AG04449 (cell line): ENCODE results near the gene GALNT10.
"Not testable (repeated sequence)": the region's sequence is repeated elsewhere in the genome, so short reads cannot be mapped to it uniquely, and the experiment has no call there.

ENCODE experiments used
- CTCF ChIA-PET: fragments of 350-600 bp; formaldehyde crosslinking; extraction: SDS; loops from one replicate; lab custom pipeline; 2021; ENCODE audit warnings: antibody characterized with exemption; lab: Yijun Ruan, JAX
- POLR2A ChIA-PET: fragments of 400-600, 350-600 bp; formaldehyde crosslinking; extraction: SDS; loops from one replicate; lab custom pipeline; 2020; ENCODE audit warnings: antibody characterized with exemption, inconsistent platforms; lab: Yijun Ruan, JAX
- DNase-seq: peaks from one replicate; pipeline ENCODE4 v3.0.0-alpha.2; 2010; ENCODE audit warnings: low read depth, low spot score
- H3K4me3 ChIP-seq: 2 replicates; pipeline ENCODE4 v1.5.1; 2011; ENCODE audit warnings: low read depth, mild to moderate bottlenecking, control low read depth, low read length
- CTCF ChIP-seq: IDR thresholded peaks from one replicate; pipeline ENCODE4 v1.5.1; 2011; ENCODE audit warnings: mild to moderate bottlenecking, moderate library complexity, low read length, control low read depth, inconsistent platforms; ENCODE audit not compliant: insufficient read depth; ENCODE audit errors: missing control alignments

Gene GALNT10

DNA sequence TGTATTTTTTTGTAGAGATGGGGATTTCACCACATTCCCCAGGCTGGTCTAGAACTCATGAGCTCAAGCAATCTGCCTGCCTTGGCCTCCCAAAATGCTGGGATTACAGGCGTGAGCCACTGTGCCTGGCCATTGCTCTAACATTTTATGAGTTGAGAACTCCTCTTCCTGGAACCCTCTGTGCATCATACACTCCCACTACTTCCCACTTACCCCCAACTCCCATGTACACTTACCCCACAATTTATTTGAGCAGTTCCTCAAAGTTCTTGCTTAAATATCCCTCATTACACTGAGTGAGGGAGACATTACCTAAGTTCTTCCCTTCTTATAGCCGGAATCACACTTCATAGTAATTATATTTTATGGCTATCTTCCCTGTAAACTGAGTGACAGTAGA is 42.9 kb upstream of the GALNT10 start:
- POLR2A ChIA-PET: no interaction called here
- no peak overlapping the region for H3K4me3 ChIP-seq
- CTCF ChIA-PET: no interaction called here
- TF ChIP-seq CTCF: no peak
- no peak for DNase-seq

- POLR2A ChIA-PET, DNase-seq, H3K4me3 ChIP-seq: not testable (repeated sequence)
- CTCF ChIA-PET: interaction anchor here (1.2 kb wide), 1 partner anchor 78 kb away, joined by 4 read pairs; no protein-coding TSS in a partner anchor
Measured at GRCh38 chr5:154150471-154150870, 40.1 kb upstream of the GALNT10 start.

DNA sequence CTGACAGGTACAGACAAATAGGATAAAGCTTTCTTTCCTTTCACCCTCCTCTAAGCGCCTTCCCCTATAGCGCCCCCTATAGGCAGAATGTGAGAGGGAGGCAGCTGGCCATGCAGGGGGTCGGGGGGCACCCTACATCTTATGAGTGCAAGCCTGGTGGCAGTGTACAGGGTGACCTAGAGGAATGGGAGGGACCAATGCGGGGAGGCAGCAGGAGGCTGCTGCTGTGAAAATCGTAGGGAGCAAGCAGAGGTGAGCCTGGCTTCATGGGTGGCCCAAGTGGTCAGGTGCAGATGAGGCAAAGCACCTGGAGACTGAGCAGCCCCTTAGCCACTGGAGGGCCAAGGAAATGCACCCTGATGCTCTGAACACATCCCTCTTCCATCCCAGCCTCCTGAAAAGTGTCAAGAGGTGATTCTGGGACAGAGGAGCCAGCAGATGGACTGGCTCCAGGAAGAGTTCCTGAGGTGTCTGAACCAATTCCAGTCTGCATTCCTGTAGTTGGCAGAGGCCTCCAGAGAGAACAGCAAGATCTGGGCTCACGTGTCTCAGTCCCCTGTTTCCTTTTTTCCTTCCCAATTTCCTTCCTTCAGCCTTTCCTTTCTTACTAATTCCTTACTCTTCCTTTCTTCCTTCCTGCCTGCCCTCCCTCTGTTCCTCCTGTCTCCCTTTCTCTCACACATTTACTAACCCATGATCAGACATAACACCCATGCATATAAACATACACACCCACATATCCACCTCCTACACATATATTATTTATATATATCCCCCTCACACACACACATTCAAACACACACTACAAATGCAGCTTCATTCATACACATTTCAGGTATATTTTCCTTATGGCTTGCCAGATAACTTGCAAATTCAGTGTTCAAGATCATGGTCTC is 32.8 kb upstream of the GALNT10 start:
- peak; percentile 18 for TF ChIP-seq CTCF
- H3K4me3 ChIP-seq: no peak overlapping the region
- no peak for DNase-seq
- ChIA-PET POLR2A (no interaction called here), CTCF (interaction anchor here (1.0 to 1.7 kb wide), 2 partner anchors 9 to 247 kb away, joined by 3 to 6 read pairs; no protein-coding TSS in a partner anchor)

GRCh38 chr5:154158379-154158737 is 32.2 kb upstream of the GALNT10 start:
- ChIA-PET POLR2A (no interaction called here), CTCF (interaction anchor here (1.0 to 1.7 kb wide), 4 partner anchors 10 to 246 kb away, joined by 3 to 6 read pairs (median 4); partner anchors contain the start of gene GALNT10)
- no peak overlapping the region for H3K4me3 ChIP-seq
- no peak for DNase-seq
- TF ChIP-seq CTCF: no peak

- TF ChIP-seq CTCF: no peak
- no peak for DNase-seq
- ChIA-PET POLR2A (no interaction called here), CTCF (interaction anchor here (1.0 to 1.9 kb wide), 4 partner anchors 21 to 245 kb away, joined by 3 to 7 read pairs (median 6); partner anchors contain the start of gene GALNT10)
- no peak overlapping the region for H3K4me3 ChIP-seq
Measured at GRCh38 chr5:154159343-154159742, 31.2 kb upstream of the GALNT10 start.

DNA sequence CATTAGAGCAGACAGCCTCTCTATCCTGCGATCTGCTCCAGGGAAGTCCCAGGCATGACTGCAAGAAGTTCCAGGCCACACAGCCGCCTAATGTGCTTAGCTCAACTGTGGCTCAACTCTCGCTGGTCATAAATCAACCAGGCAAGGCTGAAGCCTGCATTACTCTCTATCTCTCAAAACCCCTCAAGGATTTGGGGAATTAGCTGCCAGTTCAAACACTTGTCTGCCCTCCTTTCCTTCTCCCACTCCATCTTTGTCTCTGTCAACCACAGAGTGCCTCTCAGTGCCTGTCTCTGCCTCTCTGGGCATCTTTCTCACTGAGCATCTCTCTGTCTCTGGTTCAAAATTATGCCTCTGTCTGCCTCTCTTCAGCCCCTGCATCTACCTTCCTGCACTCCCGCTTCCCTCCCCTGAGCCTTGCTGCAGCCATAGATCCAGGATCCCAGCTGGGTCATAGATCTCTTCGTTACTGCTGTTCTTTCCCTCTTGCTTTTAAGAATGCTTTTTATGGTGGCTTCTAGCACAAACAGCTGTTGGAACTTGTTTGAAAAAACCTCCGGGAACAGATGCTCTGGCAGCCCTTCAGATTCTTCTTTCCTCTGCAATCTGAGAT is 27.9 kb upstream of the GALNT10 start:
- CTCF ChIA-PET: interaction anchor here (1.8 to 2.3 kb wide), 3 partner anchors 18 to 90 kb away, joined by 5 to 11 read pairs (median 7); no protein-coding TSS in a partner anchor
- POLR2A ChIA-PET: no interaction called here
- H3K4me3 ChIP-seq: no peak overlapping the region
- no peak for TF ChIP-seq CTCF
- DNase-seq: no peak
